ENCODE data around the gene APOO.

Gene APOO

GRCh38 chrX:23857935-23858334 is 49.8 kb downstream of the APOO start:
- no peak for DNase-seq

GRCh38 chrX:23857363-23857762 is 50.4 kb downstream of the APOO start:
- no peak for DNase-seq

GRCh38 chrX:23855569-23855968 is 52.2 kb downstream of the APOO start:
- DNase-seq = no peak

GRCh38 chrX:23854945-23855344 is 52.8 kb downstream of the APOO start:
- DNase-seq = no peak

GRCh38 chrX:23854122-23854521 is 53.6 kb downstream of the APOO start:
- DNase-seq = no peak

GRCh38 chrX:23851544-23851943 is 56.2 kb downstream of the APOO start:
- DNase-seq = no peak

- no peak for DNase-seq
Observed at GRCh38 chrX:23849241-23849640, 58.5 kb downstream of the APOO start.

- no peak for DNase-seq
Observed at GRCh38 chrX:23845351-23845817, 62.4 kb downstream of the APOO start.

GRCh38 chrX:23844502-23845138 is 63.1 kb downstream of the APOO start:
- peak; percentile 28 for DNase-seq

- DNase-seq = no peak
Observed at GRCh38 chrX:23841847-23842522, 65.8 kb downstream of the APOO start.

GRCh38 chrX:23840674-23841073 is 67.1 kb downstream of the APOO start:
- DNase-seq = no peak

- DNase-seq = no peak
Observed at GRCh38 chrX:23838953-23839352, 68.8 kb downstream of the APOO start.

- DNase-seq = no peak
Observed at GRCh38 chrX:23832721-23833120, 75.0 kb downstream of the APOO start.

- no peak for DNase-seq
Observed at GRCh38 chrX:23828881-23829280, 78.9 kb downstream of the APOO start.

GRCh38 chrX:23826653-23827052 is 81.1 kb downstream of the APOO start:
- DNase-seq = no peak

- no peak for DNase-seq
Observed at GRCh38 chrX:23826216-23826615, 81.5 kb downstream of the APOO start.

GRCh38 chrX:23825675-23826074 is 82.1 kb downstream of the APOO start:
- no peak for DNase-seq

GRCh38 chrX:23822841-23823240 is 84.9 kb downstream of the APOO start:
- no peak for DNase-seq

GRCh38 chrX:23822397-23822796 is 85.3 kb downstream of the APOO start:
- no peak for DNase-seq

- DNase-seq = no peak
Observed at GRCh38 chrX:23821847-23822246, 85.9 kb downstream of the APOO start.

GRCh38 chrX:23820235-23820782 is 87.4 kb downstream of the APOO start:
- DNase-seq = peak; percentile 38

- DNase-seq = peak; percentile 20
Observed at GRCh38 chrX:23819385-23820234, 88.1 kb downstream of the APOO start.

- no peak for DNase-seq
Observed at GRCh38 chrX:23817979-23818336, 89.8 kb downstream of the APOO start.

- no peak for DNase-seq
Observed at GRCh38 chrX:23816179-23816578, 91.6 kb downstream of the APOO start.
